Astrocyte of the cerebellum (primary cell): ENCODE measurements around the gene LHFPL3.

Experiments
- DNase-seq: peaks from one replicate; pipeline ENCODE4 v3.0.0-alpha.2; 2011; ENCODE audit warnings: low read depth
- H3K4me3 ChIP-seq: 2 replicates; pipeline ENCODE4 v1.5.1; 2011; ENCODE audit warnings: mild to moderate bottlenecking, low read depth, low read length, moderate library complexity
- in situ Hi-C: cut with HindIII; loops from 2 replicates; pipeline ENCODE4 v1.10.0; 2017; ENCODE audit warnings: low sequenced_read_pairs
- TF ChIP-seq, protein P1 (sequence below): IDR thresholded peaks from 2 replicates; pipeline ENCODE4 v1.5.1; 2012; ENCODE audit warnings: low read length, low read depth, moderate library complexity, mild to moderate bottlenecking; ENCODE audit errors: missing control alignments

Gene LHFPL3

DNA sequence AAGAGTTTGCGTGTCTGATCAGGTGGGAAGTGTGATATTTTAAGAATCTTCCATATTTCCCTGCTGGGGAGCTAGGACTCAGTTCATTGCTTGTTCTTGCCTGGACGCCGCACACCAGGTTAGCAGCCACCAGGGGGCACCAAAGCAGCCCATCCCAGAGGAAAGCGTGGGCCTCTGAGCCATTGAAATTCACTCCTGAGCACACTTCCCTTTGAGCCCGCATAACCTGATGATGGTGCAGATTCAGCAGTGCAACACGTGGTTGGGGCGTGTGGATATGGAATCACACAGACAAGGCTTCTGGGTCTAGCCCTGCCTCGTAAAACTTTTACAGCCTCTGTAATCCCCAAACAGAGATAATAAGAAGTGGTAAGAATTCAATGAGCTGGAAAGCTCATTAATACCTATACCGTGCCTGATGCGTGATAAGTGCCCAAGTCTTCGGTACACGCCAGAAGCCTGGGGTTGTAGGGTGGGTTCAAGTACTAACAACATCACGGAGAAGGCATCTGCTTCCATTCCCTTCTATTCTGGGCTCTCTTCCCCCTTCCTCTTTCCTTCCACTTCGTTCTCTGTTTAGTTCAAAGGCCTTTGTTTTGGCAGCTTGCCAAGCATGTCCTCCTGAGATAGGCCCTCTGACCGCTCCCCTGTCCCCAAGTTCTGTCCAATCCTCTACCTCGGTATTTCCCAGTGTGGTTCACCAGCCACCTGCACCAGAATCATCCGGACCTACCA is 555.5 kb downstream of the LHFPL3 start:
- in situ Hi-C loops = no loop called here
- peak; percentile 33 for DNase-seq
- H3K4me3 ChIP-seq = no peak overlapping the region
- TF ChIP-seq, protein P1, sequence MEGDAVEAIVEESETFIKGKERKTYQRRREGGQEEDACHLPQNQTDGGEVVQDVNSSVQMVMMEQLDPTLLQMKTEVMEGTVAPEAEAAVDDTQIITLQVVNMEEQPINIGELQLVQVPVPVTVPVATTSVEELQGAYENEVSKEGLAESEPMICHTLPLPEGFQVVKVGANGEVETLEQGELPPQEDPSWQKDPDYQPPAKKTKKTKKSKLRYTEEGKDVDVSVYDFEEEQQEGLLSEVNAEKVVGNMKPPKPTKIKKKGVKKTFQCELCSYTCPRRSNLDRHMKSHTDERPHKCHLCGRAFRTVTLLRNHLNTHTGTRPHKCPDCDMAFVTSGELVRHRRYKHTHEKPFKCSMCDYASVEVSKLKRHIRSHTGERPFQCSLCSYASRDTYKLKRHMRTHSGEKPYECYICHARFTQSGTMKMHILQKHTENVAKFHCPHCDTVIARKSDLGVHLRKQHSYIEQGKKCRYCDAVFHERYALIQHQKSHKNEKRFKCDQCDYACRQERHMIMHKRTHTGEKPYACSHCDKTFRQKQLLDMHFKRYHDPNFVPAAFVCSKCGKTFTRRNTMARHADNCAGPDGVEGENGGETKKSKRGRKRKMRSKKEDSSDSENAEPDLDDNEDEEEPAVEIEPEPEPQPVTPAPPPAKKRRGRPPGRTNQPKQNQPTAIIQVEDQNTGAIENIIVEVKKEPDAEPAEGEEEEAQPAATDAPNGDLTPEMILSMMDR = peak; percentile 95

DNA sequence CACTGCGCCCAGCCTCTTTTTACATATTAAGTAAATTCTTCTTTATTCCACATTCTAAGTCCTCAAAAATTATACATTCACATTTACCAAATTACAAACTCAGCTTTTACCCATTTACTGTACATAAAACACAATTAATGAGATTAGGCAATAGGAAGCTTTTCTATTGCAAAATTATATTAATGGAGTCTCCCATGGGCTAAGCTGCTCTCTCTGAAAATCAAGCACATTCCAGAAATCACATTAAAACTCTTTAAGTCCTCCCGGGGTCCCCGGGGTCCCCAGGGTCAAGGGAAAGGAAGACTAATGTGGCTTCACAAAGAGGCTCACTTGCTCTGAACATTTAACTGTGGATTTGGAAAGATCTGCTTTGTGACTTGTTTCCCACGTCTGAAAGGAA is 558.2 kb downstream of the LHFPL3 start:
- DNase-seq = no peak
- TF ChIP-seq, protein P1 = no peak
- no peak overlapping the region for H3K4me3 ChIP-seq
- in situ Hi-C loops = no loop called here

DNA sequence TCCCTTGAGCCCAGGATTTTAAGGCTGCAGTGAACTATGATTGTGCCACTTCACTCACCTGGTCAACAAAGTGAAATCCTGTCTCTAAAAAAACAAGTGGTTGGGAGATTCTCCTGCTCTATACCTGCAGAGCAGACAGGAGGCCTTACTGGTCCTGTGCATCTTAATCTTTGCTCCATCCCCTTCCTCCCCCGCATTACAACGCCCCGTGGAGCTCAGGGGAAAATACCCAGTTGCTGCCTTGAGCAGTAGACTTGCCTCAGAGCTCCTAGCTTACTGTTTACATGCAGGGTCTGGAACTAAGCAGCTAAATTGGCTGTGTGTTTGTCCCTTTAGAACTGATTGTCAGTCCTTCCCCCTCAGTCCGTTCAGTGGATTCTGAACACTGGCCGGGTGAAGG is 561.8 kb downstream of the LHFPL3 start:
- H3K4me3 ChIP-seq = no peak overlapping the region
- TF ChIP-seq, protein P1 = no peak
- in situ Hi-C loops = no loop called here
- no peak for DNase-seq

DNA sequence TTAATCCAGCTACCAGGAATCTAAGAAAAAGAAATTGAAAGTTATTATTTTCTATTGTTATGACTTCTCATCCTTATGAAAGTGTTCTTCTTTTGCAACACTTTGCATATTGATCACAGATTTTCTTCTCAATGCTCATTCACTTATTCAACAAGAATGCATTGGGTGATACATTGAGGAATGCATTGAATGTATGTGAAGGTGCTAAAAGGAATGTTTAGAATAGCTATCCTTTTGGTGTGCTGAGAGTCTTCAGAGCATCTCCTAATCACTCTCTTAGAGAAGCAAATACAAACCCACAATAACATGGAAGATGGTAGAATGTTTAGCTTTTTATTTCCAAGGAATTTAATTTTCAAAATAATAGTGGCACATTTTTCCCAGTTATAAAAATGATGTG is 563.5 kb downstream of the LHFPL3 start:
- TF ChIP-seq, protein P1 = no peak
- in situ Hi-C loops = no loop called here
- H3K4me3 ChIP-seq = no peak overlapping the region
- DNase-seq = no peak

DNA sequence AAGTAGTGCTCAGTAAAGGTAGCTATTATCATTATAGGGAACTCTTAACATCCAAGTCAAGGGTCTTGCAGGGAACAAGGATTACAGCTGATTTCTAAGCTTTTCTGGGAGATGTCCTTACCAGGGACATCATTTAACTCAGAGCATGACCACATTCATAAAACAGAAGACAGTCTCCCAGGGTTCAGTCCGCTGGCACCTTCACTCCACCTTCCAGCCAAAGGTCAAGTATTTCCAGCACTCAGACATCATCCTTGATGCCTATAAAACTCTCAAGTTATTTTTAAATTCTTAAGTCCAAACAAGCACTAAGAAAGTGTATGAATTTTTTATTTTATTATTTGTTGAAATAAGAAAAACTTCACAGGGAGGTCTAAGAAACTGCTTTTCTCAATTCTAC is 565.9 kb downstream of the LHFPL3 start:
- DNase-seq = no peak
- H3K4me3 ChIP-seq = no peak overlapping the region
- in situ Hi-C loops = no loop called here
- TF ChIP-seq, protein P1 = no peak

DNA sequence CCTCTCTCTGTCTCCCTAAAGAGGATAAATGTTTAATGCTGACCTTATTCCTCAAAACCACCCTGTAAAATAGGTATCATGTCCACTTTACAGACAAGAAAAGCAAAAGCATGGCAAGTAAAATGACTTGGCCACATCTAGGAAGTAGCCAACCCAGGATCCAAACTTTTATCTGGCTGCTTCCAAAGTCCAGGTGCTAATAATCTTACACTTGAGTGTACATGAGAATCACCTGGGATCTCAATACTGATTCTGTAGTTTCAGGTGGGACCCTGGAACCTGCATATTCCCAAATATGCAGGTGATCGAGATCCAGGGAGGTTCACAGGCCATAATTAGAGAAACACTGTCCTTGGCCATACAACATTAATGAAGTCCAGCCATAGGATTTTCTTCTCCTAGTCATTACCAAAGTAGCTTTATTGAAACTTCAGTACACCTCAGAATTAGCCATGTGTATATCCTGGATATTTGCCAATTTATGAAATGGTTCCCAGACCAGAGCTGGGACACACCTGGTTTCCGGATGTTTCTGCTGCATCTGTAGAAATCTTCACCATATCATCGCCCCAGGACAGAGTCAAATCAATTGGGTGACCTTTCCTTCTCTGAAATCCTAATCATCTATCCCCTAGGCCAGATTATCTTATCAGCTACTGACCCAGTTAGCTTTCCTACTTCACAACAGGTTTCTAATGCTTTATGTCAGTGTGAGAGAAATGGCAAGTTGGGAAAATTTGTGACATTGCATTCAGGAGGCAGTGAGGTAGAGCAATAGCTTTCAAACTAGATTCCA is 566.5 kb downstream of the LHFPL3 start:
- no peak overlapping the region for H3K4me3 ChIP-seq
- TF ChIP-seq, protein P1 = no peak
- in situ Hi-C loops = no loop called here
- no peak for DNase-seq
